Body of pancreas (tissue), 4 donors: ENCODE data around the gene POLR1A. TPM values are rescaled to one million over a fixed set of nuclear protein-coding genes. Genes with fewer than 3 reads are reported as not detected.

Source experiments
- ATAC-seq: fragments of 150-250 bp; one replicate; pipeline ENCODE4 v1.9.1; 2016
- DNase-seq, 4 donors: peaks; one replicate each; pipeline ENCODE4 v3.0.0-alpha.2; 2019
- H3K27ac ChIP-seq, 4 donors: fragments of 200-600 bp; sonication (generic); 1 replicate in 3 of 4; 2 replicates in 1 of 4; pipeline versions ENCODE4 v1.5.1 to v1.6.1; 2016 to 2019; ENCODE audit warnings: mild to moderate bottlenecking in 1 of 4, mixed read lengths in 1 of 4, moderate library complexity in 1 of 4
- H3K27me3 ChIP-seq, 2 donors: fragments of 200-600 bp; sonication (generic); one replicate each; pipeline ENCODE4 v1.6.0; 2016; ENCODE audit warnings: mild to moderate bottlenecking in 1 of 2
- H3K36me3 ChIP-seq, 2 donors: fragments of 200-600 bp; sonication (generic); replicated peaks in 1 of 2; 2 replicates each; pipeline ENCODE4 v1.5.1; 2016; ENCODE audit warnings: low read depth in 2 of 2; ENCODE audit not compliant: insufficient read depth in 1 of 2
- H3K4me1 ChIP-seq: fragments of 200-600 bp; sonication (generic); one replicate; pipeline ENCODE4 v1.6.0; 2016
- H3K4me3 ChIP-seq, 2 donors: fragments of 200-600 bp; sonication (generic); 1 replicate in 1 of 2; 2 replicates in 1 of 2; pipeline ENCODE4 v1.5.1; 2016 to 2019
- H3K9me3 ChIP-seq, 3 donors: fragments of 200-600 bp; sonication (generic); 1 replicate in 2 of 3; 2 replicates in 1 of 3; pipeline ENCODE4 v1.5.1; 2016
- CTCF ChIP-seq, 7 experiments: fragments of 450-650 bp in 4 of 7; fragments of 200-600 bp in 3 of 7; sonication (generic) in 3 of 7; IDR thresholded peaks; one replicate each; pipeline ENCODE4 v1.5.1; 2016 to 2019; ENCODE audit warnings: antibody characterized with exemption in 7 of 7
- POLR2A ChIP-seq, 3 donors: fragments of 450-650 bp; IDR thresholded peaks; one replicate each; pipeline ENCODE4 v1.6.1; 2016; ENCODE audit warnings: antibody characterized with exemption in 3 of 3, mild to moderate bottlenecking in 2 of 3
- WGBS, 2 donors: methylation state at CpG; one replicate each; pipeline ENCODE4 v1.1.5; 2017; 5-methylcytosine and 5-hydroxymethylcytosine counted together
- intact Hi-C: fragments of 100-400 bp; cut with DNase I; formaldehyde crosslinking; loops from one replicate; pipeline ENCODE4 v1.15.1; 2023
- total RNA-seq, 2 donors: library from RNA; depleted of rRNA; stranded (reverse); fragments of >200 nt; gene quantifications; one replicate each; pipeline ENCODE4 v1.1.0, GENCODE V29; 2016

POLR1A gene
- total RNA-seq, 2 donors from 2014 or later, result 18.7 to 36.6 TPM

GRCh38 chr2:86074811-86075210 is 30.9 kb downstream of the POLR1A start:
- 81 to 97% methylated on average over 5 to 15 of the region's 15 CpGs for WGBS, 2 donors
- ATAC-seq (no peak), DNase-seq (no peak)
- Histone ChIP-seq H3K36me3 (peaks cover under 1 to 15% of the 10 kb centered on the region in 2 donors), H3K27ac (no peak overlapping the region), H3K4me1 (peaks cover 25% of the 10 kb centered on the region), H3K9me3 (no peaks in the 10 kb centered on the region), H3K4me3 (no peak overlapping the region), H3K27me3 (no peaks in the 10 kb centered on the region)
- TF ChIP-seq POLR2A (IDR thresholded peaks at IDR 0.05), result no peak
- no peak for TF ChIP-seq CTCF (IDR thresholded peaks at IDR 0.05)
- intact Hi-C loops, result loop anchor here (10.0 kb wide), 1 partner anchor 190 kb away; the partner anchor contains the start of gene ST3GAL5

GRCh38 chr2:86074256-86074655 is 31.4 kb downstream of the POLR1A start:
- TF ChIP-seq CTCF (IDR thresholded peaks at IDR 0.05) (no peak), POLR2A (IDR thresholded peaks at IDR 0.05) (no peak)
- Histone ChIP-seq H3K27ac (no peak overlapping the region), H3K4me1 (peaks cover 25% of the 10 kb centered on the region), H3K9me3 (no peaks in the 10 kb centered on the region), H3K4me3 (no peak overlapping the region), H3K36me3 (peaks cover 6 to 16% of the 10 kb centered on the region in 2 donors), H3K27me3 (no peaks in the 10 kb centered on the region)
- DNase-seq, result no peak
- intact Hi-C loops, result loop anchor here (10.0 kb wide), 1 partner anchor 189 kb away; the partner anchor contains the start of gene ST3GAL5
- no peak for ATAC-seq
- WGBS, 2 donors, result 82 to 100% methylated on average over 3 of the region's 3 CpGs

GRCh38 chr2:86073225-86073624 is 32.5 kb downstream of the POLR1A start:
- TF ChIP-seq CTCF (IDR thresholded peaks at IDR 0.05) (no peak), POLR2A (IDR thresholded peaks at IDR 0.05) (no peak)
- peak overlapping the region in 3 of 4 donors; percentile 49 to 72 (median 69) for H3K27ac ChIP-seq
- H3K27me3 ChIP-seq, result no peaks in the 10 kb centered on the region
- intact Hi-C loops, result loop anchor here (10.0 kb wide), 1 partner anchor 188 kb away; the partner anchor contains the start of gene ST3GAL5
- no peak overlapping the region for H3K4me3 ChIP-seq
- no peaks in the 10 kb centered on the region for H3K9me3 ChIP-seq
- 100% methylated on average over 1 of the region's 1 CpG for WGBS, 2 donors
- H3K36me3 ChIP-seq, result peaks cover 7 to 22% of the 10 kb centered on the region in 2 donors
- peaks cover 25% of the 10 kb centered on the region for H3K4me1 ChIP-seq
- ATAC-seq (no peak), DNase-seq (no peak)

- TF ChIP-seq CTCF (IDR thresholded peaks at IDR 0.05), result no peak
- TF ChIP-seq POLR2A (IDR thresholded peaks at IDR 0.05), result peak in 1 of 3 donors; percentile 12
- 14 to 17% methylated on average over 9 of the region's 9 CpGs for WGBS, 2 donors
- no peak overlapping the region for H3K4me3 ChIP-seq
- peaks cover 7 to 22% of the 10 kb centered on the region in 2 donors for H3K36me3 ChIP-seq
- peak overlapping the region; percentile 49 to 72 (median 64) for H3K27ac ChIP-seq
- intact Hi-C loops, result loop anchor here (10.0 kb wide), 1 partner anchor 188 kb away; the partner anchor contains the start of gene ST3GAL5
- H3K9me3 ChIP-seq, result no peaks in the 10 kb centered on the region
- H3K27me3 ChIP-seq, result no peaks in the 10 kb centered on the region
- ATAC-seq (peak; percentile 97), DNase-seq (peak; percentile 88 to 94 (median 91))
- H3K4me1 ChIP-seq, result peaks cover 25% of the 10 kb centered on the region
These were observed 33.3 kb downstream of the POLR1A start for GRCh38 chr2:86072271-86072858.
